AG04449 (cell line): Measurements from ENCODE around the gene IL27RA.

ENCODE experiments used
- CTCF ChIA-PET: fragments of 350-600 bp; formaldehyde crosslinking; extraction: SDS; loops from one replicate; lab custom pipeline; 2021; ENCODE audit warnings: antibody characterized with exemption; lab: Yijun Ruan, JAX
- POLR2A ChIA-PET: fragments of 400-600, 350-600 bp; formaldehyde crosslinking; extraction: SDS; loops from one replicate; lab custom pipeline; 2020; ENCODE audit warnings: antibody characterized with exemption, inconsistent platforms; lab: Yijun Ruan, JAX
- DNase-seq: peaks from one replicate; pipeline ENCODE4 v3.0.0-alpha.2; 2010; ENCODE audit warnings: low read depth, low spot score
- H3K4me3 ChIP-seq: 2 replicates; pipeline ENCODE4 v1.5.1; 2011; ENCODE audit warnings: low read depth, mild to moderate bottlenecking, control low read depth, low read length
- TF ChIP-seq, protein P1 (sequence below): IDR thresholded peaks from one replicate; pipeline ENCODE4 v1.5.1; 2011; ENCODE audit warnings: mild to moderate bottlenecking, moderate library complexity, low read length, control low read depth, inconsistent platforms; ENCODE audit not compliant: insufficient read depth; ENCODE audit errors: missing control alignments

IL27RA gene

DNA sequence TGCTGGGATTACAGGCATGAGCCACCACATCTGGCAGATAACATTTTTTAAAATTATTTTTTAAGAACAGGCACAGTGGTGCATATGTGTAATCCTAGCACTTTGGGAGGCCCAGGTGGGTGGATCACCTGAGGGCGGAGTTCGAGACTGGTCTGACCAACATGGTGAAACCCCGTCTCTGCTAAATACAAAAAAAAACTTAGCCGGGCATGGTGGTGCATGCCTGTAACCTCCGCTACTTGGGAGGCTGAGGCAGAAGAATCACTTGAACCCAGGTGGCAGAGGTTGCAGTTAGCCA lies 30.9 kb downstream of the IL27RA start:
- TF ChIP-seq, protein P1, sequence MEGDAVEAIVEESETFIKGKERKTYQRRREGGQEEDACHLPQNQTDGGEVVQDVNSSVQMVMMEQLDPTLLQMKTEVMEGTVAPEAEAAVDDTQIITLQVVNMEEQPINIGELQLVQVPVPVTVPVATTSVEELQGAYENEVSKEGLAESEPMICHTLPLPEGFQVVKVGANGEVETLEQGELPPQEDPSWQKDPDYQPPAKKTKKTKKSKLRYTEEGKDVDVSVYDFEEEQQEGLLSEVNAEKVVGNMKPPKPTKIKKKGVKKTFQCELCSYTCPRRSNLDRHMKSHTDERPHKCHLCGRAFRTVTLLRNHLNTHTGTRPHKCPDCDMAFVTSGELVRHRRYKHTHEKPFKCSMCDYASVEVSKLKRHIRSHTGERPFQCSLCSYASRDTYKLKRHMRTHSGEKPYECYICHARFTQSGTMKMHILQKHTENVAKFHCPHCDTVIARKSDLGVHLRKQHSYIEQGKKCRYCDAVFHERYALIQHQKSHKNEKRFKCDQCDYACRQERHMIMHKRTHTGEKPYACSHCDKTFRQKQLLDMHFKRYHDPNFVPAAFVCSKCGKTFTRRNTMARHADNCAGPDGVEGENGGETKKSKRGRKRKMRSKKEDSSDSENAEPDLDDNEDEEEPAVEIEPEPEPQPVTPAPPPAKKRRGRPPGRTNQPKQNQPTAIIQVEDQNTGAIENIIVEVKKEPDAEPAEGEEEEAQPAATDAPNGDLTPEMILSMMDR, result no peak
- no peak overlapping the region for H3K4me3 ChIP-seq
- DNase-seq, result no peak
- POLR2A ChIA-PET, result no interaction called here
- CTCF ChIA-PET, result interaction anchor here (0.6 kb wide), 2 partner anchors 10 to 36 kb away, joined by 3 read pairs; partner anchors contain the start of gene MISP3

DNA sequence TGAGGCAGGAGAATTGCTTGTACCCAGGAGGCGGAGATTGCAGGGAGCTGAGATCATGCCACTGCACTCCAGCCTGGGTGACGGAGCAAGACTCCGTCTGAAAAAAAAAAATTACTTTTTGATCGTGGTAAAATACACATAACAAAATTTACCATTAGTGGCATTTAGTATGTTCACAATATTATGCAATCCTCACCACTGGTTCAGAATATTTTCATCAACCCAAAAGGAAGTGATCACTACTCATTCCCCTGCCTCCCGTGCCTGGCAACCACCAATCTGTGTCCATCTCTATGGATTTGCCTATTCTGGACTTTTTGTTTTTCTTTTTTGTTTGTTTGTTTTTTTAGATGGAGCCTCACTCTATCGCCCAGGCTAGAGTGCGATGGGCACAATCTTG lies 31.5 kb downstream of the IL27RA start:
- TF ChIP-seq, protein P1, result no peak
- no peak overlapping the region for H3K4me3 ChIP-seq
- DNase-seq, result no peak
- CTCF ChIA-PET, result interaction anchor here (1.0 kb wide), 1 partner anchor 9 kb away, joined by 5 read pairs; the partner anchor contains the start of gene MISP3
- POLR2A ChIA-PET, result no interaction called here

DNA sequence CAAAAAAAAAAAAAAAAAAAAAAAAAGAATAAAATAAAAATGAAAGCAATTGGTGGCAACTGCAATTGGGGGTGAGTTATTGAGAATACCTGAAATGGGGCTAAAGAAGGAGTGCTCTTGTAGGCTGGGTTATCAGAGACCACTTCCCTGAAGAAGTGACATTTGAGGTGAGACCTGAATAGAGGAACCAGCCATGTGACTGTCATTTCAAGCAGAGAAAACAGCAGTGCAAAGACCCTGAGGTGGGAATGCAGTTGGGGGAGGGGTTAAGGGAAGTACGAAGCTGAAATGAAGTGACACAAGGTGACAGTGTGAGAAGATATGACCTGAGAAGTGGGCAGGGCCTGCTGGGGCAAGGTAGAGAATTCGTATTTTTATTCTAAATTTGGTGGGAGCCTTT lies 34.6 kb downstream of the IL27RA start:
- TF ChIP-seq, protein P1, result no peak
- no peak overlapping the region for H3K4me3 ChIP-seq
- POLR2A ChIA-PET, result no interaction called here
- DNase-seq, result no peak
- CTCF ChIA-PET, result no interaction called here

- CTCF ChIA-PET, result interaction anchor here (1.0 to 7.2 kb wide), 7 partner anchors 12 to 189 kb away, joined by 3 to 117 read pairs (median 15); partner anchors contain the start of genes PALM3 and PODNL1
- H3K4me3 ChIP-seq, result no peak overlapping the region
- POLR2A ChIA-PET, result no interaction called here
- TF ChIP-seq, protein P1, result no peak
- no peak for DNase-seq
Observed at GRCh38 chr19:14070268-14071050, 38.9 kb downstream of the IL27RA start.

DNA sequence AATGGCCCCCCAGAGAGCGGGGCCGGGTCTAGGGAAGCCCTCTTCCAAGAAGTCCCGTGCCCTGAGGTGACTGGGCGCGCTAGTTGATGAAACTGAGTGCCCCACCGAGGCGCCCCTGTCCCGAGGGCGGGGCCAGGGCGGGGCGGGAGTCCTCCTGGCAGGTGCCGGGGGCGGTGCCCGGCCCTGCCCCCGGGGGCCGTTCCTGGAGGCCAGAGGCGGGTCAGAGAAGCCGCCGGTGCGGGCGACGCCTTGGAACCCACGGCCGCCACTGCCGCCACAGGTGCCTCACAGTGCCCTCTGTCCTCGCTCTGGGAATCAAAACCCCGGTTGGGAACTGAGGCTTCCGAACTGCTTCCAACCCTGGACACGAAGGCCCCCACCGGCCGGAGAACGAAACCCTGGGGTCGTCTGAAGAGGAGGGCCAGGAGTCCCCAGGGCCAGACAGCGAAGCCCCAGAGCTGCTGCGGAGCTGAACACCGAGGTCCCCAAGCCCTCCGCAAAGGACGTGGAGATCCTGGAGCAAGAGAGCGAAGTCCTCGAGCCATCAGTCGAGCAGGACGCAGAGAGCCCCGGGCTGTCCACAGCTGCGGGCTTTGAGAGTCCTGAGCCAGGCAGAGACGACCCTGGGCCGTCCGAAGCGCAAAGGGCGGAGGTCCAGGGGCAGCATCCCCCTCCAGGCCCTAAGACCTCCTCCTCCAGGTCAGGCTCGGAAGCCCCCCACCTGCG lies 41.1 kb downstream of the IL27RA start, which contains the start of gene MISP3:
MISP3 (plus strand) TSS at position 252 of the 726 bp plus-strand sequence. CDS start 524 bp downstream, outside the sequence.
- no peak for DNase-seq
- H3K4me3 ChIP-seq, result peak within 1 kb of the TSS; percentile 68
- ChIA-PET POLR2A (interaction anchor here (0.6 kb wide), 1 partner anchor 393 kb away, joined by 5 read pairs; no protein-coding TSS in a partner anchor), CTCF (interaction anchor here (0.6 to 7.2 kb wide), 38 partner anchors 9 to 205 kb away, joined by 3 to 117 read pairs (median 4); partner anchors contain the start of genes ASF1B, IL27RA, NANOS3 and PALM3)
- TF ChIP-seq, protein P1, result no peak
